ENCODE measurements around the gene OR2A12.

- no peak for TF ChIP-seq CTCF (IDR thresholded peaks at IDR 0.05)
- TF ChIP-seq ZFX (IDR thresholded peaks at IDR 0.05; ENCODE audit: borderline replicate concordance), result no peak
Observed at GRCh38 chr7:144087230-144087629, 1.2 kb downstream of the OR2A12 start.
